ES-I3 (cell line): Measurements from ENCODE around the gene C3orf52.

Experiments
- H3K36me3 ChIP-seq: 2 replicates; pipeline ENCODE4 v1.6.1; 2013; ENCODE audit warnings: mild to moderate bottlenecking, low read length, control low read depth, moderate library complexity; ENCODE audit not compliant: insufficient read depth
- H3K4me1 ChIP-seq: 2 replicates; pipeline ENCODE4 v1.6.1; 2013; ENCODE audit warnings: mild to moderate bottlenecking, control low read depth, low read length; ENCODE audit not compliant: insufficient read depth
- H3K9ac ChIP-seq: 2 replicates; pipeline ENCODE4 v1.6.1; 2013; ENCODE audit warnings: low read depth, mild to moderate bottlenecking, low read length, moderate library complexity
- H3K9me3 ChIP-seq: 2 replicates; pipeline ENCODE4 v1.6.1; 2013; ENCODE audit warnings: mild to moderate bottlenecking, low read length, moderate library complexity; ENCODE audit not compliant: control insufficient read depth, insufficient read depth

The C3orf52 gene

DNA sequence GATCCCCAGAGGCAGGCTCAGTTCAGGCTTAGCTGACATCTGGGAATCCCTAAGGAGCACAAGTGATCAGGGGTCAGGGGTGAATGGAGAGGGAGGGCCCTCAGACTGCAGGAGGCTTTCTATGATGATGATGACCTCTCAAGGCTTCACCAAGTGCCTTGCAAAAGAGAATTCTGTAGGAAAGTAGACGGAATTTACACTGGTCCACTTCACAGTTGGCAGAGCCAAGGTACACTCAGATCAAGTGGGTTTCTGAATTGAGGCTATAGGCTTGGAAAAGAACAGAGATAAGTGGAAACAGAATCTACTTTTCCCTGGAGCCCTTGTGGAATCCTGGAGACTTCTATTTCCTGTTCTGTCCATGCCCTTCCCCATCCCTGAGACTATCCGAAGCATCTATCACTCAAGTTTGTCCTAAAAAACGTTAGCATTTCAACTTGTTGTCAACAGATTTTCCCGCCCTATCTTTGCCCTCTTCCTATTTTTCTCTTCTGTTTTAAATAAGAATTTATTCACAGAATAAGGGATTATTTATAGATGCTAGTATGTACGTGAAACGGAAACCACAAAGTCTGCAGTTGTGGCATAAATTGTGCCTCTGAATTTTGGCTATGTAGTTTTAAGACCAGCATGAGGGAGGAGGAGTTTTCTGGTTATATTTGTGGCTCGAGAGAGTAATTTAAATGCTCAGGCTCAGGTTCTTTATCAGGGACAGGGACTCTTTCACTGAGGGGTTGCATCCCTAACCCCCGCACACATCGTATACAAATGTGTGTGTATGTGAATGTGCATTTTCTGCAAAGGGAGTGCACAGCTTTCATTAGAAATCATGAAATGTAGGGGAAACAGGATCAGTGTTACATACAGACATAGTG lies 34.0 kb downstream of the C3orf52 start:
- no peaks in the 10 kb centered on the region for H3K9me3 ChIP-seq
- no peak overlapping the region for H3K9ac ChIP-seq
- peaks cover 5% of the 10 kb centered on the region; the same call in 1 of the 2 replicates for H3K36me3 ChIP-seq
- H3K4me1 ChIP-seq: peaks cover 7% of the 10 kb centered on the region

DNA sequence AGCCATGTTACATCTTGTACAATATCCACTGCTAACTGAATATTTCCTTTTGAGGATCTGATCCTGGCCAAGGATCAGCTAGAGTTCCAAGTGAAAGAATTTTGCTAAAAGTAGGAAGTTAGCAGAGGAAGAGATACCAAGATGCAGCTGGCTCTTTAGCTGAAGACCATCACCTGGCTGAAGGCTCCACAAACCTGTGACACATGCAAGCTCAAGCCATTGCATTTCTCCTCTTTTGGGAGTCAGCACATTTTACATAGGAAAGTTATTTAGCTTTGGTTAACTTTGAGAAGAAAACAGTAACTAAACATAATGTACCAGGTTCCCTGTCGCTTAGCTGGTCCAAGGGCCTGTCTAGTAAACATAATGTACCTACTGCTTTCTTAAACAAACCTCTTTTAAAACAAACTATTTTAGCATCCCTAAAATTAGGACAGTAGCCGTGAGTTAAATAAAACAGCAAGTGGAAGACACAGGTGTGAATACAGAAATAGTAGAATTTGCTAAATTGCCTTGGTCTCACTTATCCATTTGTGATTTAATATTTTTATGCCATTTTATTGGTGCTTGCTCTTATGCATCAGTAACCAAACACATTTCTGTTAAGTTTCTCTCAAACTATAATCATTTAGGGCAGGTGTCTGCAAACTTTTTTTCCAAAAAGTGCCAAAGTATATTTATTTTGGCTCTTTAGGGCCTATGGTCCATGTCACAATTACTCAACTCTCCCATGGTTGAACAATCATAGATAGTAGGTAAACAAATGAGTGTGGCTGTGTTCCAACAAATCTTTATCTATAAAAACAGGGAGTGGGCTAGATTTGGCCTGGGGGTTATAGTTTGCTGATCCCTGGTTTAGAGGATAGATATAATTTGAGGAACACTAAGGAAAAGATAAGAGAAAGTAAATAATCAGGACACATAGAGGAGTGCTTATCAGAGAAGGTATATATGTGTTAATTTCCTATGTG lies 35.7 kb downstream of the C3orf52 start:
- Histone ChIP-seq H3K9me3 (no peaks in the 10 kb centered on the region), H3K9ac (no peak overlapping the region), H3K4me1 (peaks cover 20% of the 10 kb centered on the region), H3K36me3 (no peaks in the 10 kb centered on the region; the same call in 1 of the 2 replicates)

DNA sequence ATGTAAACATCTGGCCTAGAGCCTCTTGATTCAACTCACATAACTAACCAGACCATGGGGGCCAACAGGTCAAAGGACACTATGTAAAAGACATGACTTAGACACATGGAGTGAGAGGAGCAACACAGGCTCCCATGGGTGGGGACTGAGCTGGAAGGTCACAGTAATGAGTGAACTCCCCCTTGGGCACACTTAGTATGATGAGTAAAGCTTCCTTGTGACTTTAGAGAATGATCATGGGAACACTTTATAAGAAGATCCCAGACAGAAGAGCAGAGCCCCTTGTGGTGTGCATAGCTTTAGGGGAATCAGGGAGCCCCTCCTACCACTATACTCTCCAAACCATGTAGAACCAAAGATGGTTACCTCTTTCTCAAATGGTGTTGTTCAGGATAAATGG lies 36.7 kb downstream of the C3orf52 start:
- H3K9me3 ChIP-seq: no peaks in the 10 kb centered on the region
- H3K4me1 ChIP-seq: peaks cover 28% of the 10 kb centered on the region
- no peak overlapping the region for H3K9ac ChIP-seq
- no peaks in the 10 kb centered on the region; the same call in 1 of the 2 replicates for H3K36me3 ChIP-seq

DNA sequence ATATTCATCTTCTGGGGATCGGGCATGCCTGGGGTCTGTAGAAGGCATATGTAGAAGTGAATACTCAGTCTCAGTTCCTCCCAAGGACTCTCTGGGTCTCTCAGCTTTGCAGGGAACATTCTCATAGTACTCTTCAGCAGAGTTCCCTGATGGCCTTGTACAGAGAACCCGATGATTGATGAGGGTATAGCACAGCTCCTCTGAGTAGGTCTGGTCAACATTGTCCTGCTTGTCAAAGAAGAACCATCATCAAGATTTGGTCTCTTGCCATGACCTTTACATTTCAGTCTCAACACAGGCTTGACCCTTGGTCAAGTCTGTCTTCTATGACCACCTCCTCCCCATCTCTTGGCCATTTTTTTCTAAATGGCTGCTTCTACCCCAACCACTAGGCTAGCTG lies 37.4 kb downstream of the C3orf52 start:
- no peak overlapping the region for H3K9ac ChIP-seq
- H3K9me3 ChIP-seq: no peaks in the 10 kb centered on the region
- H3K4me1 ChIP-seq: peaks cover 34% of the 10 kb centered on the region
- no peaks in the 10 kb centered on the region; the same call in 1 of the 2 replicates for H3K36me3 ChIP-seq

DNA sequence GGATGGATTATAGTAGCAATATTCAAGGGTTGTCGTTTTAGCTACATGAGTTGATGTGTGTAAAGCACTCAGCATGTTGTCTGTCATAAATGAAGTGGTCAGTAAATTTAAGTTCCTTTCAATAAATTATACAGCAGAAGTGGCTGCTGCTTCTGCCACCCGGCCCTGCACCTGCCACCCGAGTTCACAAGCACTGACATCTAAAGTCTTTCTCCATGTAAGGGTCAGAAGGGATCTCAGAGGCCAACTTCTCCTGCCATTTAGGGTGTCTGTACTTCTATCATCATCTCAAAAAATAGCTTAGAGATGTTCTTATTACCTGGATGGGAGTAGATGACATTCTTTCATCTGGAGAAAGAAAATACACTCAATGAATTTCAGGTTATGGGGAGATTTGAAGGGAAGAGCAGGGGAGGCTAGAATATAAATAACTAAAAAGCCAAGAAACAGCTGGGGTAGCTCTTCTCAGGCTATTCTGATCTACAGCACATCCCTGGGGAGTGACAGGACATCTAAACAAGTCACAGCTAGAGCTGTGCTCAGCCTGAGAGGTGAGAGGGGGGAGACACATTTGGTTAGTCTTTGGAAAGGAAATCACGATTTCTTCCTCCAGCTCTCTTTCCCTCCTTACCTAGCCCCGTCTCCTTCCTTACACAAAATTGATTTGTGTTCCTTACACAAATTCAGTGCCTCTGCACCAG lies 38.9 kb downstream of the C3orf52 start:
- Histone ChIP-seq H3K36me3 (no peaks in the 10 kb centered on the region), H3K9me3 (no peaks in the 10 kb centered on the region), H3K9ac (no peak overlapping the region), H3K4me1 (peaks cover 44% of the 10 kb centered on the region)

DNA sequence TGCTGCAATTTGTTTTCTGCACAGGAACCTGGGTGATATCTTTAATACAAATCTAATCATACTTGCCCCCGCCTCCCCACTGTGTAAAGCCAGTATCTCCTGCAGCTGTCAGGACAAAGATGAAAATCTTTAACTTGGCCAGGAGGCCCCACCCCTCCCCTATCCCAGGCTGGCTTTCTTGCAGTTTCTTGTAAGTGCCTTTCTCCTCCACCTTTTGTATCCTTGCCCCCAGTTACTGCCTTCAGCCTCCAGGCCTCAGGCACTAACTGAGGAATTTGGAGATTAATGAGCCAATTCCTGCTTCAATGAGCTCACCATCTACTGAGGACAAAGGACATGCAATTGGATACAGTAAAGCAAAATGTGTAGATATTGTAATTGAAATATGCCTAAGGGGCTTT lies 40.3 kb downstream of the C3orf52 start:
- Histone ChIP-seq H3K9me3 (no peaks in the 10 kb centered on the region), H3K9ac (peak overlapping the region; percentile 5; the same call in 1 of the 2 replicates), H3K36me3 (no peaks in the 10 kb centered on the region), H3K4me1 (peaks cover 46% of the 10 kb centered on the region)

DNA sequence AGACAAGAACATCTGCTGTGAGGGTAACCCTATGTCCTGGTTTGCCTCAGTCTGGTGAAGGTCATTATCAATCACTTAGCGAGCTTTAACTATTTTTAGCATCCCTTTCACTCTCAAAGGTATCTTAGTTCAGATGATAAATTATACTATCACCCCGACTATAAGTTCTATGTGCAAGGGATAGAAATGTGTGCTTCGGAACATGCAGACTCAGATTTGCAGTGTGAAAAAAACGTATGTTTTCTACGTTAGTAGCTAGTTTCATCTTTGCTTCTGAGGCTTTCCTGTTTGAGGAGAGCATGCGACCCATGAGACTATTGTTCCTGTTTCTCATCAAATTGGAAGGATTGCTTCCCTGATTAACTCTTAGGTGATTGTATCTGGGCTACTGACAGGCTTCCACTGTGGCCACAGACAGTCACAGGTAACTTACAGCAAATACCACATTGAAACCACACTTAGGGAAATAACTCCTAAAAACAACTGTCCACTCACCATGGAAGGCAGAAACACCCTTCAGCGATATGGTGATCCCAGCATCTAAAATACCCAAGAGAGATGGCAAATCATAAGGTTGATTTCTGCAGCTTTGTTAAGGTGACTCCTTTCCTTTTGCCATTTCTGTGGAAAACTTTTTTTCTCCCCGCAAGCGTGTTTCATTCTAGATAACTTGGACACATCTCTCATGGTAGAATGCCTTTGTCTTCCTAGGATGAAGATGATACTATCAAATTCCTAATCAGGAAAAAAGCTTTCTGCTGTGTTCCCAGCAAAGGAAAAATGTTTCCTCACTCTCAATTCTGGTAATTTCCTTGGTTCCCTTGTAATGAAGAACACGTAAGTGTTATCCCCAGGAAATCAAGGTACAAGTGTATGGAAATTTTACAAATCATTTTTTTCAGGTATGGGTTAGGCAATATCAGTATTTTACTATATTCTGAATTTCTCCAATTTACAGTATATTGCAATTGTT lies 41.6 kb downstream of the C3orf52 start:
- Histone ChIP-seq H3K9ac (no peak overlapping the region), H3K4me1 (peaks cover 46% of the 10 kb centered on the region), H3K36me3 (no peaks in the 10 kb centered on the region), H3K9me3 (no peaks in the 10 kb centered on the region)

DNA sequence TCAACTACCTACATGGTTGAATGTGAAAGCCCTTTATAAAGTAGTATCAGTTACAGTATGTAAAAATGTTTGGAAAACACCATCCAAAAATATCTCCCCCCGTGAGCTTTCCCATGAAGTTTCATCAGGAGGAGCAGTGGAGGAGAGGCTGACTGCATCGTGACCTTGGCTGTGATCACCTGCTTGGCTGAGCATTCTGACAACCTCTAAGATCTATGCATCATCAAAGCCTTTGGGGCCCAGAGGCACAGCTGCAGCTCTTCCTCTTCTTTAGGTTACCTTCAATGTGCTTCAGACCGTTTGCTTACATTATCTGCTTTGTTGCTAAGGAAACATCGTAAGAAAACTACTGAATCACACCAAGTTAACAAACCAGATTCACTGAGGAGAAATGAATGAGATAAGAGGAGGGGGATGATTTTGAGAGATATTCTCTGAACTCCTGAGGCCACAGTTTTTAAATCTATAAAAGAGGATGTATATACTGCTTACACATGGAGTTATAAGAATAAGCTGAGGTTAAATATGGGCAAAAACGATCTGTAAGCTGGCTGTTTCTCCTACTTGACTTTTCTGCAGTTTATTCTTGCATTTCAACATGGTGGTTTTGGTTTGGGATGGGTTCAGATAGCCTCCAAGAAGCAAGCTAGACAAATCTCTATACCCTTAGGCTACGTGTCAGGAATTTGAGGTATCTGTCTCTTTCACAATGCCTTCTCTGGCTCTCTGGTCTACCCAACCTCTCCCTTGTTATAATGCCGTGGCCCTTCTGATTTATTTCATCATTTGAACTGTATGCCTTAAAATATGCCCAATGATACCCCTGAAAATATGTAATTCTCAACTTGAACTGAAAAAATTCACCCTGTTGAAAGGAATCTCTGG lies 42.9 kb downstream of the C3orf52 start:
- H3K4me1 ChIP-seq: peaks cover 46% of the 10 kb centered on the region
- H3K36me3 ChIP-seq: no peaks in the 10 kb centered on the region
- H3K9ac ChIP-seq: no peak overlapping the region

DNA sequence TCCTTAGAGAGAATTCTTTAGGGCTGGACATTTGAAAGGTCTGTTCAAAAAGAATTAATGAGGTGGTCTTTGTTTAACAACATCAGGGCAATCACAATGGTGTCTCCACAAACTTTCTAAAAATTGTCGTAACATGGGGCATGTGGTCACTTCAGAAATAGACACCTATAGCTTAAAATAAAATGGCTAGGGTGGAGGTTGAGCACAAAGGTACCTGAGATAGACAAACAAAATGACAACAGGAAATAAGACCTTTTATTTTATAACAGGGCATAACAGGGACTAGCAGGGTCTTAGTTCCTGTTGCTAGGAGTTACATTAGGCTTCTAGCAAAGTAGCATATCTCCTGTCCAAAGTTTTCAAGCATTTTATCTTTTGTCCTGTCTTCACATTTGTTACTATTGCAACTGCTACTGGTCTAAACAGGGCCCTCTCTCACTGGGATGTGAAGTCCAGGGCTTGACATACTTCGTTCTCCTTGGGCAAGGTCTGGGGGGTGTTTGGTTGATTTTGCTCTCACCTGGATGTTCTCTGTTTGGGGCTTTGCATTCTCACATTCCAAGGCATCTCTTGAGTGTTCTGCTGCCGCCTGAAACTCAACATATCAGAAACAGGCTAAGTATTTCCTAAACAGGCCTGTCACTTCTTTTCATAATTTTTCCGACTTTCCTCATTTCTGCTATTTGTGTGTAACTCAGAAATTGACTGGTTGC lies 43.9 kb downstream of the C3orf52 start:
- Histone ChIP-seq H3K4me1 (peaks cover 45% of the 10 kb centered on the region), H3K9me3 (no peaks in the 10 kb centered on the region), H3K36me3 (no peaks in the 10 kb centered on the region), H3K9ac (no peak overlapping the region)

More for the DNA sequence above, 42.9 kb downstream of the C3orf52 start:
- H3K9me3 ChIP-seq: no peaks in the 10 kb centered on the region

DNA sequence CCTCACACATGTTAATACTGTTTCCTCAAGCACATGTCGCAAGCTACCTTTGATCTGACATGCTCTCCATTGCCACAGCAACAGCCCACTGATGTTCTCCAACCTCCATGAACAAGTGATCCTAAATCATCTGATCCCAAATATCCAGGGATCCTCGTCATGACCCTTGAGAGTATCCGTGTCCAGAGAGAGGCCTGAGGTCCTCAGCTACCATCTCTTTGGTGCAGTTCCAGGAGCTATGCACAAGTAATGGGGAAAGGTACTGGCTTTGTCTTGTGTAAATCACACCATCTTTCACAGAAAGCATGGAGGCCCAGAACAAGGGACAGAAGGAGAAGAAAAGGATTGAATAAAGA lies 44.4 kb downstream of the C3orf52 start:
- Histone ChIP-seq H3K9me3 (no peaks in the 10 kb centered on the region), H3K9ac (no peak overlapping the region), H3K4me1 (peaks cover 40% of the 10 kb centered on the region), H3K36me3 (no peaks in the 10 kb centered on the region)

DNA sequence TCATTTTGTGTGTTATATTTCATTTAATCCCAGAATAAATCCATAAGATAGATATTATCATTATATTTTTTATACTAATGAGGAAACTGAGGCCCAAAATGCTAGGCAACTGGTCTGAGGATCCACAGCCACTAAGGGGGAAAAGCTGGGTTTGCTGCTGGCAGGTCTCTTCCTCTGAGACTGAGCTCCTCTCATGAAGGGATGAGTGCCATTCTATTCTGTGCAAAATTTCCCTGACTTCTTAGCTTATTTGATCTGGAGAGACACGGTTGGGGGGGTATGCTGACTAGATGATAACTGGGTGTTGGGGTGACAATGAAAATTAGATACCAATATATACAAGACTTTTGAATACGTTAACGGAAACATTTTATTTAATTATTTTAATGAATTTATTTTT lies 44.9 kb downstream of the C3orf52 start:
- H3K9me3 ChIP-seq: no peaks in the 10 kb centered on the region
- no peaks in the 10 kb centered on the region for H3K36me3 ChIP-seq
- H3K9ac ChIP-seq: no peak overlapping the region
- H3K4me1 ChIP-seq: peaks cover 35% of the 10 kb centered on the region

DNA sequence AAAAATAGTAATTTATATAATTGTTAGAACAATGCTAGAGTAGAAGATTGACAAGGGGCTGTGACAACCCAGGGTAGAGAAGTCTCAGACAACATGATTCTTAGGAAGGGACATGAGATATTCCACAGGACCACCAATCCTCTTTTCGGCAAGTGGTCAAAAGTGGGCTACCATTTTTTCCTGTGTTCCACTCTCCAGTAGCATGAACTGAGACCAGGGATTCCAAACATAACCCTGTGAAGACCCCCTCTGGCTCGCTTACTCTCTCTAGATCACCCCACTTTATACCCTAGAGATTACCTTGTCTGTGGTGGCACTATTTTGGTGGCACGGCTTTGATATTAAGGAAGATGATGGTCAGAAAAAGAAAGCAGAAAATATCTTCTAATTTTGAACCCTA lies 45.9 kb downstream of the C3orf52 start:
- Histone ChIP-seq H3K9me3 (no peaks in the 10 kb centered on the region), H3K36me3 (no peaks in the 10 kb centered on the region), H3K9ac (no peak overlapping the region), H3K4me1 (peaks cover 37% of the 10 kb centered on the region)
